LHCN-M2 (cell line): ENCODE results near the gene UBASH3A. TPM values are rescaled to one million over a fixed set of nuclear protein-coding genes. Genes with fewer than 3 reads are reported as not detected.

Experiments used
- DNase-seq: peaks from one replicate; pipeline ENCODE4 v3.0.0-alpha.2; 2012; ENCODE audit warnings: low read depth
- total RNA-seq: library from RNA; depleted of rRNA; stranded (reverse); fragments of >200 nt; gene quantifications from 2 replicates; pipeline ENCODE4 v1.2.3, GENCODE V29; 2014

The UBASH3A gene
- total RNA-seq, 1 experiment from 2014 or later, result not detected

DNA sequence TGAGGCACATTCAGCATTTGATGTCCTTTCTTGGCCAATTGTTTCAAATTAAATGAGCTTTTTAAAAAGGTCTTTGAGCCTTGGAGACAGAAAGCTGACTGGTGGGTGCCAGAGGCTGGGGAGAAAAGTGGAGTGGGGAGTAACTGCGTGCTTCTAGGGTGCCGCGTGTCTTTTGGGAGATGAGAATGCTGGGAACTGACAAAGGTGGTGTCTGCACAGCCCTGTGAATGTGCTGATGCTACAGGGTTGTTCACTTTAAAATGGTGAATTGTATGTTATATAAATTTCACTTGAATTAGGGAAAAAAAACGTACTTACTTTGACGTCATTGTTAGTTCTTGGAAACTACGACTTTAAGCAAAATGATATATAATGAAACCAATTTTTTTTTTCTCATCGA, 29.2 kb upstream of the UBASH3A start:
- DNase-seq, result no peak

- no peak for DNase-seq
These were observed 28.7 kb upstream of the UBASH3A start for GRCh38 chr21:42374864-42375499.

GRCh38 chr21:42375506-42375905, 28.2 kb upstream of the UBASH3A start:
- no peak for DNase-seq

- DNase-seq, result no peak
These were observed 27.8 kb upstream of the UBASH3A start for GRCh38 chr21:42375966-42376337.

DNA sequence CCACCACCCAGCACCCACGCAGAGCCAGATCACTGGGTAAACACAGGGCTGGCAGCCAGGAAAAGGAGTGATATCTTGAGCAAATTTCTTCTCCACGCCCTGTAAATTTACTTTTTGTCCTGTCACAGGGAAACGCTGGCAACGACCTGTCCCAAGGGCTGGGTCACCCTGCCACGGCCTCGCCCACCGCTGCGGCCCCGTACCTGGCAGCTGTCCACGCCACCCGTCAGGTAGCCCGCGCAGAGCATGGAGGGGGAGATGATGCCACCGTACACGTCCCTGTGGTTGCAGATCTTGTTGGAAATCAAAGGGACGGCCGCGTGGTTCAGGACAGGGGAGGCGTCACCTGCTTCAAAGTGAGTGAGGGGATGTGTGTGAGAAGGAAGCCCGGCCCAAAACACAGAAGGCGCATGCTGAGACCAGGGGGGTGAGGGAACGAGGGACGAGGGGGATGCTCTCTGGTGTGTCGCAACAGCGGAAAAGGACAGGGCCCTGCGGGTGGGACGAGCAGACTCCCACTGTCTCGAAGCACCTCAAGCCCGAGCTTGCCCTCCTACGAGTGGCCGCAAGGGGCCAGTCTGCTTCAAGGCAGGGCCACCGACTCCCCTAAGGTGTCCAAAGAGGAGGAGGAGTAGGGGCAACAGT, 27.2 kb upstream of the UBASH3A start:
- DNase-seq, result no peak

- DNase-seq, result no peak
These were observed 26.3 kb upstream of the UBASH3A start for GRCh38 chr21:42377211-42377950.

DNA sequence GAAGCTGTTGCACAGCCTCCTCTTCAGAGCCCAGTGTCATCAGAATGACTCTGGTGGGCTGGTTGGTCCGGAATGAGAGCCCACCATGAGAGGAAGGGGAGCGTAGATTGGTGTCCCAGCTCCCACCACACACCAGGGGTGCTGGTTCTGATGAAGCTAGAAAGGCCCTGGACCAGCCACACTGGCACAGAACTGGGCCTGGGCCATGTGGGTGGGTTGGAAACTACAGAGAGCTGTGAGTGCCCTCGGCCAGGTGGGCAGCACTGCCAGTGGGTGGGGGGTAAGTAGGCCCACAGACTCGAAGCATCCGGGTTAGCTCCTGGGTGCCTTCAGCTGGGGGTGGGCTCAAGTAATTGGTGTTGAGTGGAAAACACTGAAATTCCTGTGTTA, 25.8 kb upstream of the UBASH3A start:
- DNase-seq, result no peak

GRCh38 chr21:42378418-42378817, 25.3 kb upstream of the UBASH3A start:
- no peak for DNase-seq

DNA sequence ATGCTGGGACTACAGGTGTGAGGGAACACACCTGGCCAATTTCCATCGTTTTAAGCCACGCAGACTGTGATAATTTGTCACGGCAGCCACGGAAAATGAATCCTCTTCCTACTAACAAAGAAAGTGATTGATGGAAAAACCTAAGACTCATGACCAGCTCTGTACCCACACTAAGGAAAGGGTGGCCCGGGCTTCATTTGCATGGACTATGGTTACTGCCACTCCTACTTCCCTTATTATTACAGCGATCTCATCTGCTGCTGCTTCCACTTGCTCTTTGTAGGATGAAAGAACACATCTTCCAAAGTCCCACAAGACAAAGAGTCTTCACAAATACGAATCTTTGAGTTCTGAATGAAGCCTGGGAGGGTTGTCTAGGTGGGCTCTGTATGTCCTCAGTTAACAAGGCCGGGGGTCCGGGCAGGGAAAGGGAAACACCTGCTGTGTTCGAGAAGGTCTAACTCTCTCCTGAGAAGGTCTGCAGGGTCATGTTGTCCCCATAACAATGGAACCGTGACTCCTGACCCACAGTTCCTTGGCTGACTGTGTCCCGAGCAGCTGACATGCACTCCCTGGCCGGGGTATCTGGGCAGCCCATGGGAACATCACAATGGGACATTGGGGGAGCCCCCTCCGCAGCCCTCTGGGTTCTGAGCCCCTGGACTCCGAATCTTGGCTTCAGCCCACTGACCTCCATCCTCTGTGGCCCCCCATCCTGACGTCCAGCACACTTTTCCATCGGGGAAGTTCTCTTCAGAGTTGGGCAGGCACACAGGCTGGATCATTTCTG, 24.1 kb upstream of the UBASH3A start:
- no peak for DNase-seq

DNA sequence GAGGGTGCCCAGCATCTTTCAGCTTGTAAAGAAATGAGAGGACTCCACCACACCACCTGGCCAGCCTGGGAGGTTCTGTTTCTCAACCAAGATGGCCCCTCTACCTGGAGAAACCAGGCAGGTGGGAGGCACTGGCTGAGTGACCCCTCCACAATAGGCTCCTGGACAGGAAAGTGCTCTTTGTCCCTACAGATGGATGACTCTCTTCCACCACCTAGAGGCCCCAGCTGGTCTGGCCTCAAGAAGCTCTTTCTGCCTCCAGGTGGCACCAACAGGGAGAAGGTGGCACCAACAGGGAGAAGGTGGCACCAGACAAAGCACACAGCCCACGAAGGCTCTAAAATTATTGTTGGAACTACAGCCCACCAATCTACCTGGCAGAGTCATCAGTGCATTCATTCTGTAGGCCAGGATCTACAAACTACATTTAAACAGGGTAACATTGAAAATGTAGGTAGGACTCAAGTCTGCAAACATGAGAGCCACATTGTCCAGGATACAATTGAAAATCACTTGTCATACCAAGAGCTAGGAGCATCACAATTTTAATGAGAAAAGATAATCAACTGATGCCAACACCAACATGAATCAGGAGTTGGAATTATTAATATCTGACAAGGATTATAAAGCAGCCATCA, 22.2 kb upstream of the UBASH3A start:
- DNase-seq, result no peak

- no peak for DNase-seq
These were observed 20.8 kb upstream of the UBASH3A start for GRCh38 chr21:42382915-42383314.

GRCh38 chr21:42383331-42383730, 20.4 kb upstream of the UBASH3A start:
- DNase-seq, result no peak

GRCh38 chr21:42384156-42384945, 19.4 kb upstream of the UBASH3A start:
- DNase-seq, result no peak

- no peak for DNase-seq
These were observed 18.7 kb upstream of the UBASH3A start for GRCh38 chr21:42384989-42385388.

GRCh38 chr21:42385619-42386018, 18.1 kb upstream of the UBASH3A start:
- DNase-seq, result no peak

DNA sequence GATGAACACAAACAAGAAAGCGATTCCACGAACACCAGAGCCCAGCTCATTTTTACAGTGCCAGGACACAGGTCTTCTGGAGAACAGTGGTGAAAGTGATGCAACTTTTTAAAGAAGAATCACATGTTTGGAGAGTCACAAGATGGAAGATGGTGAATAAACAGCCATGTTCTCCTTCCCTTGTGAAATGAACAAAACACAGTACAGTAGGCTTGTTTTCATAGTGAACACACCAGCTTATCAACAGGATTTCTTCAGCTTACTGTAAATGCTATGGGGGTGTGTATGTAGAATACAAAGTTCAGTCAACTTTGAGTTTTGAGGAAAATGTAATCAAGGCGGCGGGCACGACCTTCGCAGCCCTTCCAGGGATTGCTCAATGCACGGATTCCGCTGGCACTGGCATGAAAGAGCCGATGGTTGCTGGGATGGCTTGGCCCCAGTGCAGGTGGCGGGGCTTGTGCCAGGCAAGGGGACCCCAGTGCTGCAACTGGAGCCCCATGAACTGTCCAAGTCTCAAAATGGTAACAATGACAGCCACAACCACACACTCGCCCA, 17.6 kb upstream of the UBASH3A start:
- no peak for DNase-seq

- no peak for DNase-seq
These were observed 16.5 kb upstream of the UBASH3A start for GRCh38 chr21:42387164-42387563.

GRCh38 chr21:42387843-42388340, 15.8 kb upstream of the UBASH3A start:
- DNase-seq, result no peak

DNA sequence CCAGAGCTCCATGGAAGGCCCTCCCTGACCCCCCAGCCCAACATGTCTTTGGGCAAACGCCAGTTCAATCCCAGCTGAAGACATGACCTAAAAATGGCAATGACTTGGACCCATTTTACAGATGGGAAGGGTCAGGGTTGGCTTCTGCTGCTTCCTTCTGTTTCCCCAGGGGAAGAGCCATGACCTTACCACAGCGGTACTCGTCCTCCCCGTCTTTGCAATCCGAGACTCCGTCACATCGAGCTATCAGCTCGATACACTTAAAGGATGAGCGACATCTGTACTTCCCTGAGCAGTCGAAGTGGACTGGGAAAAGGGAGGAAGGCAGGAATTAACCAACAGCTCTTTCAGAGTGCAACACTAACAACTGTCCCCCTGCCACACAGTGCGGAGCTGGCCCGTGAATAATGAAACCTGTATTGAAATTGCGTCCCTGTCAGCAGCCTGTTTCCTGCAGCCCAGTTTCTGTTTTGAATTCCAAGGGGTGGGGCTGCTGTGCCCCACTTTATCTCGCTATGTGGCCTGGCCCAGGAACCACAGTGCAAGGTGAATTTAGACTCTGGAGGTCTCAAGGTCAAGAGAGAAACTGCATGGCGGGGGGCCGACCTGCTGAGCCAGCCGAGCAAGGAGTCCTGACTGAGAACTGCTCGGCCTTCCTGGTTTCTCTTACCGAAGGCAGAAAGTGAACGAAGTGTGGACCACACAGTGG, 14.8 kb upstream of the UBASH3A start:
- no peak for DNase-seq

GRCh38 chr21:42389449-42389835, 14.3 kb upstream of the UBASH3A start:
- DNase-seq, result no peak
